Thoracic aorta (tissue), 2 donors: ENCODE results near the gene FAM117A. TPM values are rescaled to one million over a fixed set of nuclear protein-coding genes. Genes with fewer than 3 reads are reported as not detected.

Experiments
- ATAC-seq: fragments of 150-250 bp; one replicate; pipeline ENCODE4 v1.8.0; 2017; ENCODE audit warnings: low read depth; ENCODE audit not compliant: insufficient number of reproducible peaks, low FRiP score
- DNase-seq: peaks from one replicate; pipeline ENCODE4 v3.0.0-alpha.2; 2020; ENCODE audit warnings: low spot score
- H3K27ac ChIP-seq, 2 donors: fragments of 200-600 bp; sonication (generic); 1 replicate in 1 of 2; 2 replicates in 1 of 2; pipeline ENCODE4 v1.5.1; 2016; ENCODE audit warnings: mild to moderate bottlenecking in 2 of 2, moderate library complexity in 2 of 2
- H3K27me3 ChIP-seq: fragments of 200-600 bp; sonication (generic); replicated peaks from 2 replicates; pipeline ENCODE4 v1.6.0; 2016; ENCODE audit warnings: mild to moderate bottlenecking; ENCODE audit not compliant: insufficient read depth
- H3K36me3 ChIP-seq: fragments of 200-600 bp; sonication (generic); one replicate; pipeline ENCODE4 v1.5.1; 2016
- H3K4me1 ChIP-seq, 2 donors: fragments of 200-600 bp; sonication (generic); 1 replicate in 1 of 2; 2 replicates in 1 of 2; pipeline versions ENCODE4 v1.5.1 to v1.6.0; 2016; ENCODE audit warnings: low read depth in 2 of 2, mild to moderate bottlenecking in 1 of 2; ENCODE audit not compliant: control insufficient read depth in 1 of 2
- H3K4me3 ChIP-seq: fragments of 200-600 bp; sonication (generic); 2 replicates; pipeline ENCODE4 v1.5.1; 2016; ENCODE audit warnings: mild to moderate bottlenecking
- H3K9me3 ChIP-seq: fragments of 200-600 bp; sonication (generic); 2 replicates; pipeline ENCODE4 v1.5.1; 2016
- total RNA-seq, 2 donors: library from RNA; depleted of rRNA; stranded (reverse); fragments of >200 nt; gene quantifications; one replicate each; pipeline versions ENCODE4 v1.1.0 to v1.2.3, GENCODE V29; 2016
- TF ChIP-seq, protein P1 (sequence below): fragments of 200-600 bp; sonication (generic); IDR thresholded peaks from one replicate; pipeline ENCODE4 v1.5.1; 2019; ENCODE audit warnings: antibody characterized with exemption

Gene FAM117A
- total RNA-seq, 2 donors from 2014 or later, result 12.1 to 23.7 TPM

DNA sequence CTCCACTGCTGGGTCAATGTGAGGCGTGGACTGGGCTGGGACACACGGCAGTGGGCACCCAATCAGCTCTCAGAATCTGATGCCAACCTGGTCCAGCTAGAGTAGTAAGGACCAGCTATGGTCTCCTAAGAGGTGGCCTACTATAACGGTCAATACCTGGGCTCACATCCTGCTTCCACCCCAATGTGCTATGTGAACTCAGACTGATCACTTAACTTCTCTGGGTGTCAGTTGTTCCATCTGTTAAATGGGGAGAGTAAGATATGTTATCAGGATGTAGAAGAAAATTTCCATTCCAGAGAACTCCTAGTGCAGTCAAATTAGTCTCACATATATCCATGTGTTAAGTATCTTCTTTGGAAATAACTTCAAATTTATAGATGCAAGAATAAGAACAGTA is 14.2 kb downstream of the FAM117A start:
- H3K27me3 ChIP-seq, result no peaks in the 10 kb centered on the region
- H3K36me3 ChIP-seq, result no peaks in the 10 kb centered on the region
- ATAC-seq, result no peak
- no peak for DNase-seq
- TF ChIP-seq, protein P1, sequence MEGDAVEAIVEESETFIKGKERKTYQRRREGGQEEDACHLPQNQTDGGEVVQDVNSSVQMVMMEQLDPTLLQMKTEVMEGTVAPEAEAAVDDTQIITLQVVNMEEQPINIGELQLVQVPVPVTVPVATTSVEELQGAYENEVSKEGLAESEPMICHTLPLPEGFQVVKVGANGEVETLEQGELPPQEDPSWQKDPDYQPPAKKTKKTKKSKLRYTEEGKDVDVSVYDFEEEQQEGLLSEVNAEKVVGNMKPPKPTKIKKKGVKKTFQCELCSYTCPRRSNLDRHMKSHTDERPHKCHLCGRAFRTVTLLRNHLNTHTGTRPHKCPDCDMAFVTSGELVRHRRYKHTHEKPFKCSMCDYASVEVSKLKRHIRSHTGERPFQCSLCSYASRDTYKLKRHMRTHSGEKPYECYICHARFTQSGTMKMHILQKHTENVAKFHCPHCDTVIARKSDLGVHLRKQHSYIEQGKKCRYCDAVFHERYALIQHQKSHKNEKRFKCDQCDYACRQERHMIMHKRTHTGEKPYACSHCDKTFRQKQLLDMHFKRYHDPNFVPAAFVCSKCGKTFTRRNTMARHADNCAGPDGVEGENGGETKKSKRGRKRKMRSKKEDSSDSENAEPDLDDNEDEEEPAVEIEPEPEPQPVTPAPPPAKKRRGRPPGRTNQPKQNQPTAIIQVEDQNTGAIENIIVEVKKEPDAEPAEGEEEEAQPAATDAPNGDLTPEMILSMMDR, result no peak
- no peaks in the 10 kb centered on the region for H3K4me1 ChIP-seq
- no peak overlapping the region for H3K27ac ChIP-seq
- no peaks in the 10 kb centered on the region for H3K9me3 ChIP-seq
- H3K4me3 ChIP-seq, result no peak overlapping the region

DNA sequence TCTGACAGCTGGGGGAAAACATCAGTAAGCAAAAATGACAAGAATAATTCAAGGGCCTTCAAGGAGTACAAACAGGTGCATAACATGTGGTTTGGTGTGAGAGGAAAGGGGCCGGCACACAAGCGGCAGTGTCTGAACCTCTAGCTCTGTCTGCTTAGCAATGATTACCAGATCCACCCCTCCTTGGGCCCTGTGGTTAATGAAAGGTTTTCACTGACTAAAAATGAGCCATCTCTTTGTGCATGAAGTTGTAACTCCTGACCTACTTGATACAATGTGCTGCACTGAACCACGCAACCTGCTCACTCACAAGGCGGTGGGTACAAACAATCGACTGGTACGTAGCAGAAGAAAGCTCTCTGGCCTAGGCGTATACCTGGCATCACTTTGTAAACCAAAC is 15.1 kb downstream of the FAM117A start:
- DNase-seq, result no peak
- no peaks in the 10 kb centered on the region for H3K36me3 ChIP-seq
- H3K9me3 ChIP-seq, result no peaks in the 10 kb centered on the region
- ATAC-seq, result no peak
- H3K27me3 ChIP-seq, result no peaks in the 10 kb centered on the region
- TF ChIP-seq, protein P1, result no peak
- no peak overlapping the region for H3K27ac ChIP-seq
- H3K4me3 ChIP-seq, result no peak overlapping the region
- H3K4me1 ChIP-seq, result peaks cover 0 to 6% of the 10 kb centered on the region in 2 donors

DNA sequence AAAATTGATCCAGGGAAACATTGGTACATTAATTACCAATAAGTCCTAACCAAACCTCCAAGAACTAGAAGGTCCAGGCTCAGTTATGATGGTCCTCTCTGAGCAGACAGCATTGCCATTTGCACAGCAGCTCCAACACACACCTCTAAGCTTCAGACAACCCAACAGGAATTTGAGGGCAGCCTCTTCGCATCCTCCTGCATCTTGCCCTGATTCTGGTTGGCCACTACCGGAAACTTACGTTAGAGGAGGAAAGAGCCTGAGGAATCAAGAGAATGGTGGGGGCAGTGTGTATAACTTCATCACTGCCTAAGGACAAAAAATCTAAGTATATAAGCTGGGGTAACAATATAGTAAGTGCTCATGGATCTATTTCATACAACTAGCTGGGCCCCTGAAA is 15.7 kb downstream of the FAM117A start:
- ATAC-seq (no peak), DNase-seq (no peak)
- Histone ChIP-seq H3K4me3 (no peak overlapping the region), H3K4me1 (peaks cover 1 to 10% of the 10 kb centered on the region in 2 donors), H3K9me3 (no peaks in the 10 kb centered on the region), H3K36me3 (no peaks in the 10 kb centered on the region), H3K27me3 (no peaks in the 10 kb centered on the region), H3K27ac (no peak overlapping the region)
- TF ChIP-seq, protein P1, result no peak

DNA sequence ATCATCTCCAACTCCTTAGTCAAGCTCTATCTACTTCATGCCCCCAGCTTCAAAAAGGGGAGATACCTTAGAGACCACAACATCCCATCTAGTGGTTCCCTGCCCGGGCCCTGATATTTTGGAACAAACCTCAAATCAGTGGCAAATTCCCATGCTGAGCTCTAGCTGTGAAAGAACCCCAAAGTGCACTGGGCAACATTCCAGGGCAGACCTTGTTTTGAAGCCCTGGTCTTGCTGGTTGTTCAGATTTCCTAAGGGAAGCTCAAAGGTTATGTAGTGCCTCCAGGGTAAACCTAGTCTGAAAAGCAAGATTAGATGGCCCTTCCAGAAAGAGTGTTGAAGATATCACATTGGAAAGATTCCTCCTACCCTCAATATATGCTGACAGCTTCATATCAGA is 16.3 kb downstream of the FAM117A start:
- DNase-seq (no peak), ATAC-seq (no peak)
- TF ChIP-seq, protein P1, result no peak
- Histone ChIP-seq H3K27me3 (no peaks in the 10 kb centered on the region), H3K4me3 (no peak overlapping the region), H3K9me3 (no peaks in the 10 kb centered on the region), H3K27ac (no peak overlapping the region), H3K36me3 (no peaks in the 10 kb centered on the region), H3K4me1 (peaks cover 7 to 16% of the 10 kb centered on the region in 2 donors)

DNA sequence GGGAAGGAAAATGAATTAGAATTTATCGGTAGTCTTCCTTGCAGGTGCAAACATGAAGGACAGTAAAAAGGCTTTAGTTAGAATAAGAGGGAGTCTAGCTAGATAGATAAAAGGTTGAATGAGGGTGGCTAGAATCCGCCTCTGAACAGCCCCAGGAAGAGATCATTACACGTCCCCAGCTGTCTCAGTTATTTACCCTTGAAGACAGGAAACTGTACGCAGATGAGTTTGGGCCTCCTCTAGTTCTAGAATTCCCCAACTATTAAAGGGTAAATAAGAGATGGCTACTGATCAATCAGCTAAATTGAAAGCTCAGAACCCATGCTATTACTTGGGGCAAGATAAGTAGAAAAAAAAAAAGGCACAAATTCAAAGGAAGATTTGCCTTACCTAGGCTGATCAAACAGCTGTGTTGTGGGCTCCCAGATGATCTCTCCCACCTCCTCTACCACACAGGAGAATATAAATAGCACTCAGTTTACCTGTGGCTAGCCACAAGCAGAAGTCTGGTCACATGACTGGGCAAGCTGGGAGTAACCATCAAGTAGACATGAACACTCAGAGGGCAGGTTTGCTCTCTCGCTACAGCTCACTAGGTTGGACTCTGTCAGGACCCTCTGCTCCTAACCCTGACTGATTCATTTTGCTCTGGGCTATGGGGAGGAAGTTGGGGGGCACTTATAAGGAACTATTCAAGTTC is 17.0 kb downstream of the FAM117A start:
- DNase-seq (no peak), ATAC-seq (no peak)
- Histone ChIP-seq H3K27ac (no peak overlapping the region), H3K4me1 (peaks cover 14 to 22% of the 10 kb centered on the region in 2 donors), H3K36me3 (no peaks in the 10 kb centered on the region), H3K27me3 (no peaks in the 10 kb centered on the region), H3K9me3 (no peaks in the 10 kb centered on the region), H3K4me3 (no peak overlapping the region)
- TF ChIP-seq, protein P1, result no peak
